GM10266 (cell line): ENCODE data around the gene C19orf38.

Experiments used
- DNase-seq: peaks from one replicate; pipeline ENCODE4 v3.0.0; 2012; ENCODE audit errors: extremely low spot score
- TF ChIP-seq, protein P1 (sequence below): IDR thresholded peaks from 2 replicates; pipeline ENCODE4 v1.5.1; 2012; ENCODE audit warnings: mild to moderate bottlenecking, low read depth; ENCODE audit not compliant: control insufficient read depth, insufficient read depth; ENCODE audit errors: missing control alignments

The C19orf38 gene

DNA sequence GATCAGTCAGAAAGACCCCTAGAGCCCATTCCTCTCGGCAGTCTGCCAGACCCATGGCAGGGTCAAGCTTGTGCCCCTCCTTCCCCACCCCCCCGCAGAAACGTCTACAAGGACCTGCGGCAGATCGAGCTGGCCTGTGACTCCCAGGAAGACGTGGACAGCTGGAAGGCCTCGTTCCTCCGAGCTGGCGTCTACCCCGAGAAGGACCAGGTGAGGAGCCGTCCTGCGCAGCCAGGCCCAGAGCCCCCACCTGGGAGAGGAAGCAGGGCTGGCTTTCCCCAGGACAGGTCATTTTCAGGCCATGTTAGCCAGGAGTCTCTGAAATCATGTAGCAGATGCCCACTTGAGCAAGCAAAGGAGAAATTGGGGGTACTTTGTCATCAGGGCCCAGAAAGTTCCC lies 24.5 kb upstream of the C19orf38 start:
- TF ChIP-seq, protein P1, sequence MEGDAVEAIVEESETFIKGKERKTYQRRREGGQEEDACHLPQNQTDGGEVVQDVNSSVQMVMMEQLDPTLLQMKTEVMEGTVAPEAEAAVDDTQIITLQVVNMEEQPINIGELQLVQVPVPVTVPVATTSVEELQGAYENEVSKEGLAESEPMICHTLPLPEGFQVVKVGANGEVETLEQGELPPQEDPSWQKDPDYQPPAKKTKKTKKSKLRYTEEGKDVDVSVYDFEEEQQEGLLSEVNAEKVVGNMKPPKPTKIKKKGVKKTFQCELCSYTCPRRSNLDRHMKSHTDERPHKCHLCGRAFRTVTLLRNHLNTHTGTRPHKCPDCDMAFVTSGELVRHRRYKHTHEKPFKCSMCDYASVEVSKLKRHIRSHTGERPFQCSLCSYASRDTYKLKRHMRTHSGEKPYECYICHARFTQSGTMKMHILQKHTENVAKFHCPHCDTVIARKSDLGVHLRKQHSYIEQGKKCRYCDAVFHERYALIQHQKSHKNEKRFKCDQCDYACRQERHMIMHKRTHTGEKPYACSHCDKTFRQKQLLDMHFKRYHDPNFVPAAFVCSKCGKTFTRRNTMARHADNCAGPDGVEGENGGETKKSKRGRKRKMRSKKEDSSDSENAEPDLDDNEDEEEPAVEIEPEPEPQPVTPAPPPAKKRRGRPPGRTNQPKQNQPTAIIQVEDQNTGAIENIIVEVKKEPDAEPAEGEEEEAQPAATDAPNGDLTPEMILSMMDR: no peak

DNA sequence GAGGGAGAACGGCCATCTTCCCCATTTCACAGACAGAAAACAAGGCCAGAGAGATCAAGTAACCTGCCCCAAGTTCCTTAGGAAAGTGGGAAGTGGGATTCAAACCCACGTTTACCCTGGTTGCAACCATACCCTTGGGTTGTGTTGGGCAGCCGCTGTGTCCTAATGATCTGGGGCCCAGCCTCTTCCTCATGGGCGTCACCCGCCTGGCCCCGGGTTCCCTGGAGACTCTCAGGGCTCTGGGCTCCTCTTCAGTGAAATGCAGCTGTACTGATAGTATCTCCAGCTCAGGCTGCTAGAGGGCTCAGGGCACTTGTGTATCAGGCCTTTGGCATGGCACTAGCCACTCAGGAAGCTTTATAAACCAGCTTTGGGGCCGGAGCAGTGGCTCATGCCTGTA lies 22.0 kb upstream of the C19orf38 start:
- DNase-seq: no peak
- TF ChIP-seq, protein P1: no peak

More for the DNA sequence above, 24.5 kb upstream of the C19orf38 start:
- DNase-seq: no peak

DNA sequence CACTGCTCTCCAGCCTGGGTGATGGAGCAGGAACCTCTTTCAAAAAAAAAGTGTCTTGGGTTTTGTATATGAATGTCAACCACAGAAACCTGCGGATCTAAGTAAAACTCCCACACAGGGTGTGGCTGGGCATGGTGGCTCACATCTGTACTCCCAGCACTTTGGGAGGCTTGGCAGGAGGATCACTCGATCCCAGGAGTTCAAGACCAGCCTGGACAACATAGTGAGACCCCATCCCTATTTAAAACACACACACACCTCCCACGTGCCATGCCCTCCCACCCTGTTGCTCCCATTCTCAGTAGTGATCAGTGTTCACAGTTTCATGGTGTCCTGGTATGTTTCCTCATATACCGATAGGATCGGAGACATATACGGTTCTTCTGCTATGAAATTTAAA lies 21.4 kb upstream of the C19orf38 start:
- DNase-seq: no peak
- TF ChIP-seq, protein P1: no peak

DNA sequence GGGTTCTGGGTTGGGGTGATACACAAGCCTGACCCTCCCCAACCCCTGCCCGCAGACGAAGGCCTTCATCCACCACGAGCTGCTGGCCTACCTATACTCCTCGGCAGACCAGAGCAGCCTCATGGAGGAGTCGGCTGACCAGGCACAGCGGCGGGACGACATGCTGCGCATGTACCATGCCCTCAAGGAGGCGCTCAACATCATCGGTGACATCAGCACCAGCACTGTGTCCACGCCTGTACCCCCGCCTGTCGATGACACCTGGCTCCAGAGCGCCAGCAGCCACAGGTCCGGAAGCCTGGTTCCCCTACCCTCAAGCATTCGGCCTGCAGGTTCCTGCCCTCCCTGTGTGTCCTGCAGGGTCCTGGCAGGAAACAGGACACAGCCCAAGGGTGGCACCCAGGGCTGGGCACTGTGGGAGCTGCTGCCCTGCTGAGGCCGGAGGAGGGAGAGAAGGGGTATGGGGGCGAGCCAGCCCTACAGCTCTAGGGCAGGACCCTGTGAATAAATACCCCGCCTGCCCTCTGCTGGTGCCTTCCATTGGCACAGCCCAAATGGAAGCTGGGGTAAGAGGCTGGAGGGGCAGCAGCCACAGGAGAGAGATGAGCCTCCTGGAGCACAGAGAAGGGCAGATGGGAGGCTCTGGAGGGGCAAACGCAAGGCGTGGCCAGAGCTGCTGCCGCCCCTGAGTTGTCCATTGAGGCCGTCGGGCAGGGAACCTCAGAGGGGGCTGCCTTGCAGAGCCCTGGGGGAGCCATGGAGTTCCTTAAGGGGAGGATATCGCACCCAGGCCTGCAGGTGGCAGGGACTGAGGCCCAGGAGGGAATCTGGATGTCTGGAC lies 19.0 kb upstream of the C19orf38 start:
- DNase-seq: no peak
- TF ChIP-seq, protein P1: peak; percentile 11

DNA sequence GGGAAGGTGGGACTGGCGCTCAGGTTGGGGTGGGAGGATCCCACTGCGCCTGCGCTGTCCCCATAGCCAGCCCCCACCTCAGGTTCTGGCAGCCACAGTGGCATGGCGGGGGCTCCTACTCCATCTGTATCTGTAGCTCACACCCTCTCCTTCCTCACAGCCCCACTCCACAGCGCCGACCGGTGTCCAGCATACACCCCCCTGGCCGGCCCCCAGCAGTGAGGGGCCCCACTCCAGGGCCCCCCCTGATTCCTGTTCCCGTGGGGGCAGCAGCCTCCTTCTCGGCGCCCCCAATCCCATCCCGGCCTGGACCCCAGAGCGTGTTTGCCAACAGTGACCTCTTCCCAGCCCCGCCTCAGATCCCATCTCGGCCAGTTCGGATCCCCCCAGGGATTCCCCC lies 18.2 kb upstream of the C19orf38 start:
- TF ChIP-seq, protein P1: no peak
- no peak for DNase-seq

DNA sequence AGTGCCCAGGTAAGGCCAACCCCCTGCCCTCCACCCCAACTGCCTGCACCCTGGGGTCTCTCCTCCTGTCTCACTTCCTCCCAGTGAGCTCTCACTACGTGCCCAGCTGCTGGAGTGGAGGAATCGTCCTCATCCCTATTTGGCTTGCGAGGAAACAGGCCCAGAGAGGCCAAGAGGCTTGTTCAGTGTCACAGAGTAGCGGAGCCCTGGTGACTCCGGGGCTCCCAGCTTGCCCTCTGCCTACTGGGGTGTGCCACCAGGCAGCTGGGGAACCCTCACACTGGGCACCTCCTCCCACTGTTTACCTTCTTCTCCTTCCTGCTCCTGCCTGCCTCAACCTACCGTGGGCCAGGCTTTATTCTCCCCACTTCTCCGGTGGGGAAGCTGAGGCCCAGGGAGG lies 17.8 kb upstream of the C19orf38 start:
- no peak for DNase-seq
- TF ChIP-seq, protein P1: no peak

DNA sequence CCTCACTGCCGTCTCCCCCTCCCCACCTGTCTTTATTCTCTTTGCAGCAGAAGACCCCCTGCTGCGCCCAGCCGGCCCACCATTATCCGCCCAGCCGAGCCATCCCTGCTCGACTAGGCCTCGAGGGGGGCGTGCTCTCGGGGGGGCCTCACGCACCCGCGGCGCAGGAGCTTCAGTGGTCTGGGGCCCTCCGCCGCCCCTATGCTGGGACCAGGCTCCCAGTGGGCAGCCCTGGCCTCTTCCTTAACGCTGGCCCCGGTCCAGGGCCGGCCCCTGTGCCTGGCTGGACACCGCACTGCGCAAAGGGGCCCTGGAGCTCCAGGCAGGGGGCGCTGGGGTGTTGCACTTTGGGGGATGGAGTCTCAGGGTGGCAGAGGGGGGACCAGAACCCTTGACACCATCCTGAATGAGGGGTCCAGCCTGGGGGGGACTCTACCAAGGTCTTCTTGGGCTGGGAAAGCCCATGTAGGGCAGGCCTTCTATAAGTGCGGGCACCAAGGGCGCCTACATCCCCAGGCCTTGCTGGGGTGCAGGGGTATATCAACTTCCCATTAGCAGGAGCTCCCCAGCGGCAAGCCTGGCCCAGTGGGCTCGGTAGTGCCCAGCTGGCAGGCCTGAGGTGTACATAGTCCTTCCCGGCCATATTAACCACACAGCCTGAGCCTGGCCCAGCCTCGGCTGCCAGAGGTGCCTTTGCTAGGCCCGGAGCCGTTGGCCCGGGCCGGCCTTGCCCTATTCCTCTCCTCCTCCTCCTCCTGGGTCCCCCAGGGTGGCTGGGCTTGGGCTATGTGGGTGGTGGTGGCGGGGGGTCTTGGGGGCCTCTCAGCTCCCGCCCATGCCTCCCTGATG lies 17.1 kb upstream of the C19orf38 start:
- TF ChIP-seq, protein P1: no peak
- DNase-seq: no peak
